ENCODE measurements around the gene TLR8.
A peak's percentile ranks its signal among the peaks of the same experiment; 100 is the strongest.
"Not testable (repeated sequence)": the region's sequence is repeated elsewhere in the genome, so short reads cannot be mapped to it uniquely, and the experiment has no call there.

Gene TLR8

DNA sequence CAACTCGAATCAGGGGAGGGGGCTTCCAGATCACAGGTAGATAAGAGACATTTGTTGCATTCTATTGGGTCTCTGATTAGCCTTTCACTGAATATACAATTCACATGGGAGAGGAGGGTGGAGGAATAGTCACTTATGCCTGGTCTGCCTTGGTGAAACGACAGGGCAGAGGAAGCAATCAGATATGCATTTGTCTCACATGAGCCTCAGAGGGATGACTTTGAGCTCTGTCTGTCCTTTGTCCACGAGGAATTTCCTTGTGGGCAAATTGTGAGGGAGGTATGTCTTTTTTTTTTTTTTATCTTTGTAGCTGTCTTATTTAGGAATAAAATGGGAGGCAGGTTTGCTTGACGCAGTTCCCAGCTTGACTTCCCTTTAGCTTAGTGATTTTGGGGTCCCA, 40.0 kb downstream of the TLR8 start:
- no peak for DNase-seq (ENCODE audit: low read depth, low spot score)

DNA sequence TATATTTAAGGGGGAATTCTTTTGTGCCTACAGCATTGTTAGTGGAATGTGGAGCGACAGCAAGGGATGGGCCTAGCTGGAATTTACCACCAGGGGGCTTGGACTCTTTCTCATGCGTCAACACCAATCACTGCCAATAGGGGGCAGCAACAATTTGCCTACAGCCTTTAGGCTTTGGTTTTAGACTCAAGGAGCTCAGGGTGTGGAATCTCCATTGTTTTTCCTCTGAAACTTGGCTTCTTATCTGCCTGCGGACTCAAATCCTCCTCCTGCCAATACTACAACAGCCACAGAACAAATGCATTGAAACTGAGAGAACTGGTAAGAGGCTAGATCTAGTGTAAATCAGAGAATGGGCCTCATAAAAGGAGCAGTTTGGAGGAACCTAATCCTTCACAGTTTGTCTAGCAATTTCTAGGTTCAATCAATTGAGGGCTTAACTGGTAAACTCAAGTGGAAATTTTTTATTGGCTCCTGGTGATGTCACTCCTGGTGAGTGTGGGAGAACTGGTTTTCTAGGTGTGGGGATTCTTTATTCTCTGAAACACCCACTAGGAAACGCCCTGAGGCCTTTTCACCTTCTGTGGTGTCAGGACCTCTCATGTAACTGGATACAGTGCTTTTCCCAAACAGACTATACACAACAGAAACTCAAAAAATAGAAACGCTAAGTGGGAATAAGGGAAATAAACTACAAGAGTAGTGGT, 40.6 kb downstream of the TLR8 start:
- peak; percentile 91 for DNase-seq (ENCODE audit: low read depth, low spot score)

DNA sequence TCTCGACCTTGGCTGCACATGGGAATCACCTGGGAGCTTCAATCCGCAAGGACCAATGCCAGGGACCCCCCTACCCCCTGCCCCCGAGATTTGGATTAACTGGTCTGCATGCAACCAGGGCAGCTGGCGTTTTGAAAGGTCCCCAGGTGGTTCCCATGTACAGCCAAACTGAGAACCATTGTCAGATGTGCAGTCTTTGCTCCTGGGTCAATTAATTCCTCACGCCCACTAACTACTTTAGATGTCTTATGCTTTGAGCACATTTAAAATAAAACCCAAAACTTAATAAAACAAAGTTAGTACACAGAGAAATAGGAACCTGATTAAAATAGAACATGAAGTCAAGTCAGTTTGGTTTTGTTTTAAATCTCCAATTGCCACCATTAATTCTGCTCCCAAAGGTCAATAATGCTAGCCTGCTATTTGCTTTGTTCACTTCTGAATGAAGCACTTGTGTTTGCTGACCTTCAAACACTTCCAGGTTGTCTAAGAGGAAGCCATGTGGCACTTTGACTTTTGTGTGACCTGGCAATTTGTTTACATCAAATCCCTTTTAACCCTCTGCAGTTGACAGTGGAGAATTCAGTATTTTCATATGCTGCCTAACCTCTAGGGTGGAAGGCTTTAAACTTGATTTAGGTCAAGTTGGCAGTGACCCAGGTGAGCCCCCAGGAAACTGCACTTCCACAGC, 41.3 kb downstream of the TLR8 start:
- DNase-seq (ENCODE audit: low read depth, low spot score): no peak

DNA sequence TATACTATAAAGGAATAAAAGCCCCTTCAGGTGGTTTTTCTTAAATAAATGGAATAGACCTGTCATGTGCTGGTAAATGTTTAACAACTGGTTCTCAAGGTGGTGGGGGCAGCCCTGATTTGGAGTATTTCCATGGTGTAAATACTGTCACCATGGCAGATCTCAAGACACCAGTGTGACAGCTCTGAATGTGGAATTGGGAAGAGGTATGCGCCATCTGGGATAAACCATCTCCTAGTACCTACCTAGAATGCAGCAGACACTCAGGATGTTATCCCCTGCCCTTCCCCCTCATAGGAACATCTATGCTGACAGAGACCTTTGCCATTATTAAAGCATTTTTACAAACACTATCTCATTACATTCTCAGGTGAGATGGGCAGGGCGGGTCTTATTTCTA, 42.1 kb downstream of the TLR8 start:
- no peak for DNase-seq (ENCODE audit: low read depth, low spot score)

DNA sequence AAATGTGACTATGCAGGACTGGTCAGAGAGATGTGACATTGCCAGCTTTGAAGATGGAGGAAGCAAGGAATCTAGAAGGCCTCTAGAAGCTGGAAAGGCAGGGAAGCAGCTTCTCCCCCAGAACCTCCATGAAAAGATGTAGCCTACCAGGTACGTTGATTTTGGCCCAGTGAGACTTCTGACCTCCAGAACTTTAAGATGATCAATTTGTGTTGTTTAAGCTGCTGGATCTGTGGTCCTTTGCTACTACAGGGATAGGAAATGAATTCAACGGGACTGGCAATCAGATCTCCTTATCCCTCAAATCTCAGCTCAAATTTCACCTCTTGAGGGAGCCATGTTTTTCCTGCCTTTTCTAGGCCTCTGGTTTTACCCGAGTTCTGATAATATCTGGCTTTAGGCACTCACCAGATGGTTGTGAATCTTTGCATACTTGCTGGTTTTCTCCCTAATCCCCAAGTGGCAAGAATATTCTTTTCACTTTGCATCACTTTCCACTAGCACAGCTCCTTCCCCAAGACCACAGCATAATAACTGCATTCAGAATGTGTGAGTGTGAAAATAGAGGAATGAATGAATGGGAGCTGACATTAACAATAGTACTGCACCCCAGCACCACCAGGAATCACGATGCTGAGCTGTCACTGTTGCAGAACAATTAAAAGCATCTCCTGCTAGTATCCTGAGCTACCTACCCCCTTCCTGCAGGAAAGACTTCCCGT, 42.9 kb downstream of the TLR8 start:
- peak; percentile 46 for DNase-seq (ENCODE audit: low read depth, low spot score)

DNA sequence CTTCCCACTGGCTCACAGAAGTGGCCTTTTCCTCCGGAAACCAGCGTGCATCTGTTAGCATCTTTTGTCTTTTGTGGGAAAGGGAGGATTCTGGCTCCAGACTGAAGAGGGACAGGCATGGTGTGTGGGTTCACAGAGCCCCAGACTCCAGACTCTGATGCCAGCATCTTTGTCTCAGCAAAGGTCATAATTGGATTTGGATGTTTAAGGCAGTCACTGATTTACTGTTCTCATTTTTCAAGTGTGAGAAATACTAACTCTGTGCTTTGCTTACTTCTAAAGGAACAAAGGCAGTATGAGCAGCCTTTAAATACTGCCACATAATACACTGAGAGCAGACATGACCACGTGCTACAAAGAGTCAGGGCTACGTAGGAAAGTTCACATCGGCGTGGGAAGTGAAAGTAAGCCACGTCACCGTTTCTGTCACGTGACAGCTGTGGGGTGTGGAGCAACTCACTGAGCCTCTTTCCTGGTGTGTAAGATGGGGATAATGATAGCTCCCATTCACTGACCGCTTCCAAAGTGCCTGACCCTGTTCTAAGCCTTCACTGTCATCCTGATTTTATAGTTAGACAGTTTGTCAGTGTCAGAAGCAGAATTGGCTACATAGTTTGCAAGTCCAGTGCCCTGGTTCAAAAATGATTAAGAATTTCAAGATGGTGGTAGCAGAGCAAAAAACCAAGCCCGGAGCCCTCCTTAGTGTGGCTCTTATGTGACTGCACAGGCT, 43.7 kb downstream of the TLR8 start:
- peak; percentile 81 for DNase-seq (ENCODE audit: low read depth, low spot score)

DNA sequence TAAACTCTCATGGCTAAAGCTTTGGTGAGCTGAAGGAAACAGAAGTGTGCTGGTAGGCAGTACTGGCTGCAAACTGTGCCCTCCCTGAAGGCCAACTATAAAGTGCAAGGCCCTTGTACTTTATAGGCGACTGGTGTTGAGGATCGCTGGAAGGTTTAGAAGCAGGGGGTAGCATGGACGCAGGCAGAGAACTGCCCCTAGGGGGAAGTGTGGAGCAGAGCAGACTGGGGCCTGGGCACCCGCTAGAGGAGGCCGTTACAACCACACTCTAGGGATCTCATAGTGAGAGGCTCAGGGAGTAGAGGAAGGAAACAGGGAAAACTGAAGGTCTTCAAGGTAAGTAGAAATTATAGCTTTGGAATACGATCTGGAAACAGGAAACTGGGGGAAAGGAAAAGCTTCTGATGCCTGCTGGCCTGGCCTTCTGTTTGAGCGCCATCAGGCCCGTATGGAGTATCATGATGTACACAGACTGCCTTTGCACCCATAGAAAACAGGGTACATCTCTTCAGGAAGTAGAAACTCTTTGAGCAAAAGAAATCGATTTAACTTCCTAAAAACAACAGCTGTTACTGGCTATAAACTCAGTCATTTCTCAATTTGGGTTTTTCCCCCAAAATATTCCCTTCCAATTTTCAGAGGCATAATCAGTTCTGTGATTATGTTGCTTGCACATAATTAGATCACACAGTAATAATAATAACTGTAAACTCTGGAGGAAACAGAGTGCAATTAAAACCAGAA, 44.6 kb downstream of the TLR8 start:
- DNase-seq (ENCODE audit: low read depth, low spot score): no peak

DNA sequence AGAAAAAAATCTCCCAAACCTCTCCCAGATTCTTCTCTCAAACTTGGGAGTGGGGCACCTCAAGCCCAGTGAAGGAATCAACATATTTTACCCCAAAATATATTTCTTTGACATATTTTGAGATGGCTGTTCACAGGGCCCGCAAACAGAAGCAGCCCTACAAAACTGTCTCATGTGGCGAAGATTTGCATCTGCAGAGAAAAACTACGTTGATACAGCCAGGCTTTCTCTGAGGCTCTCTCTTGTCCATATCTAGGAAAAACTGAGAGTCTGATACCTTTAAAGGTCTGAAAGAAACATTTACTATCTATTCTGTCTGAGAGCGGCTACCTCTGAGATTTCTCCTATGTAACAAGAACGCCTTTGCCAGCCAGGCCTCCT, 45.2 kb downstream of the TLR8 start:
- DNase-seq (ENCODE audit: low read depth, low spot score): no peak

DNA sequence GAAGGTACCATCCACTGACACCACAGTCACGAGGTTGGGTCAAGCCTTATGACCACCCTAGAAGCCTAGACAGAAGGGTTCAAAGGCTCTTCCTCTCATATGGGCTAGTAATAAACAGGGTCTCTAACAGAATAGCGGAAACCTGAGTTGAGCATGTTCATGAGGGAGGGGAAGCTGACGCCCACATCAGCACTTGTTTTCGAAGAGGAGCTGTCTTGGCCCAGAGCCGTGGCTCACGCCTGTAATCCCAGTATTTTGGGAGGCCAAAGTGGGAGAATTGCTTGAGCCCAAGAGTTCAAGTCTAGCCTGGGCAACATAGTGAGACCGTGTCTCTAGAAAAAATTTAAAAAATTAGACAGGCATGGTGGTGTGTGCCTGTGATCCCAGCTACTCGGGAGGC, 47.0 kb downstream of the TLR8 start:
- no peak for DNase-seq (ENCODE audit: low read depth, low spot score)

DNA sequence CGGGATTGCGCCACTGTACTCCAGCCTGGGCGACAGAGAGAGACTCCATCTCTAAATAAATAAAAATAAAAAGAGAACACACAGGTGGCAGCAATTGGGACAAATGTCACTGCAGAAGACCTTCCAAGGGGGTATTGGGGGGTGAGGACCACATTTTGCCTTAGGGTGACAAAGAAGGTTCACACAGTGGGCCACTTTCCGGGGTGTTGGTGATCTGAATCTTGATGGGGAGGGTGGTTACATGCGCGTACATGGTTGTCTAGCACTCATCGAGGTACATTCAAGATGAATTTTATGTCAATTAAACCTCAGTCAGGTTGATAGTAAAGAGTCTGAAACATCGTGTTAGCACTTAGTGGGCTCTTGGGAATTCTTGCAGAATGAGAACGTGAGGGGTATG, 48.0 kb downstream of the TLR8 start:
- no peak for DNase-seq (ENCODE audit: low read depth, low spot score)

DNA sequence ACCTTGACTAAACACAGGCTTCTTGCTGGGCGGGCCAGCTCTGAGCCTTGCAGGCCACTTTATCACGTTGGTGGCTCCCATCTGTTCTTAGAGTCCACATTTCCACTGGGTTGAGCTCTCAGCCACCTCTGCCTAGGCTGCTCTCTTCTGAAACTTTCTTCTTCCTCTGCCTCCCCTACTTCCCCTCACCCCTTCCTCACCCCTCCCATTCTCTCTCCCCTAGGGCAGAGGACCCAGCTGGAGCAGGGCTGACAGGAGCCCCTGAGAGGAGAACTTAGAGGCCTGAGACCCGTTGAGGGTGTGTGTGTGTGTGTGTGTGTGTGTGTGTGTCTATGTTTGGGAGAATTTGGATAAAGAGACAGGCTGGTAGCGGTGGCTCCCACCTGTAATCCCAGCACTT, 48.6 kb downstream of the TLR8 start:
- no peak for DNase-seq (ENCODE audit: low read depth, low spot score)

DNA sequence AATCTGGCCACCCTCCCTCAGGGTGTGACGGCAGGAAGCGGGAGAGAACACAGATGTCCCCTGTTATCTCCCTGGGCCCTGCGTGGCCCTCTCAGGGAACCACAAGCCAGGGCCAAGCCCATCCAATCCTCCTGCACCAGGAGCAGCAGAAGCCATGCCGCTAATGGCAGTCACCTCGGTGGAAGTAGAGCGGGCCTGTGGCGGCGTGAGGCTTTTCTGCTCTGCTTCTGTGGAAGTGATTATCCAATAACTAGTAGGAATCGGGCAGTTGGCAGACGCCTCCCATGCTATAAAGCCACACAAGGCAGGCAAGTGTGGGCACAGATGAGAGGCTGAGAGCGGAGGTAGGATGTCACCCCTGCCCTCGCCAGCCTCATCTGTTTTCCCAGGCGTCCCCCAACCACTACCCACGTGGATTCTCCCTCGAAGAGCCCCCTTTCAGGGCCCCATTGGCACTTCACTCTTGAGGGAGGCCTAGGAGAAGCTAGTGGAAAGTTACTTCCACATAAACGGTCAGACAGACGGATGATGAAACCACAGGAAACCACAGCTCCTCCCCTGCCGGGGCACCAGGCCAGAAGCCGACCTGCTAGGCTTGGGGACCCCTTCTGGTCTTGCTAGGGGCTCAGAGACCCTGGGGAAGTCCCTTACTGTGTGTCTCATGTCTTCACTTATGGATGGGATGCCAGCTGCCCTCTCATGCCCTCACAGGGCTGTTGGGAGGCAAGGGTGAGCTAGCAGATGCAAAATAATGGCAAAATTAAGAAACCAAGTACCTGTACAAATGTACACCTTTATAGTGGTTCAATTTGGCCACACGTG, 49.7 kb downstream of the TLR8 start:
- peak; percentile 78 for DNase-seq (ENCODE audit: low read depth, low spot score)

DNA sequence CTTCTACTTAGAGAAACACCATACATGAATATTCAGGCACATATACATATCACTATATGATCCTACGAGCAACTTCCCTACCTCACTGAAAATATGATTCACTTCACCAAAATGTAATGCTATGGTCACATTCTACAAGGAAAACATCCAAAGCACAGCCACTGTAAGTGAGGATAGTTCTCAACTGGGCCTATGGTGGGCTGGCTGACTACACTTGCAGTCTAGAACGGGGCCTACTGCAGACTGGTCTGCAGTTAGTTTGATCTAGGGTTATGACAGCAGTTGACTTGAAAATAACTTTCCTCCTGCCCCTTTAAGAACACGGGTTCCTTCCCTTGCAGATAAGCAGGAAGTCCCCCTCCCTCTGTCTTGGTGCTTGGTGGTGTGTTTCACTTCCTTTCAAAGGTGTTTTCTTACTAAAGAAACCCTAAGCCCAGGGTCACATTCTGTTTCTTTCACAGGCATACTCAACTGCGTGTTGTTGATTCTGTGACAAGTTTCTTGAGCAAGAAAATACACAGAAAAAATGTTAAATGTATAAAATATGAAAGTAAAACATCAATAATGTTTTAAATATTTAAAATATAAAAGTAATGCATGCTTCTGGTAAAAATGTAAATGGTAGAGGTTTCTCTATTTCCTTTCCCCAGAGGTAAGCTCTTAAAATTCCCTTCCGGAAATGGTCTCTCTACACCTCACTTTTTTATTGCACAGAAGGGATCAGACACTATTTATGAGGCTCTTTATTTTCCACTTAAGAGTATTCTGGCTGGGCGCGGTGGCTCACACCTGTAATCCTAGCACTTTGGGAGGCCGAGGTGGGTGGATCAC, 50.5 kb downstream of the TLR8 start:
- DNase-seq (ENCODE audit: low read depth, low spot score): peak; percentile 46

DNA sequence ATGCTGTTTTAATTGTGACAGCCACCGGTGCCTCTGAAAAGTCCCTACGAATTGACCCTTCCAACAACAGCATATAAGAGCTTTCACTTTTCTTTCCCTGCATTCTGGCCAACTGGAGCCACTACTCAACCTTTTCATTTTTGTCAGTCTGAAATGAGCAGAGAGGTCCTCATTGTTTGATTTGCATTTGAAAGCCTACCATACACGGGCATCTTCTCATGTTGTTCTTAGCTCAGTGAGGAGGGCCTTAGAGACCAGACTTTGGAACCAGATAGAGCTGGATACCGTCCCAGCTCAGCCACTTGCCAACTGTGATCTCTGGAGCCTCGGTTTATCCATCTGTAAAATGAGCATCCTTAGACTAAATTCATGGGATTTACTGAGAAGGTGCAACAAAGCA, 51.6 kb downstream of the TLR8 start:
- no peak for DNase-seq (ENCODE audit: low read depth, low spot score)

DNA sequence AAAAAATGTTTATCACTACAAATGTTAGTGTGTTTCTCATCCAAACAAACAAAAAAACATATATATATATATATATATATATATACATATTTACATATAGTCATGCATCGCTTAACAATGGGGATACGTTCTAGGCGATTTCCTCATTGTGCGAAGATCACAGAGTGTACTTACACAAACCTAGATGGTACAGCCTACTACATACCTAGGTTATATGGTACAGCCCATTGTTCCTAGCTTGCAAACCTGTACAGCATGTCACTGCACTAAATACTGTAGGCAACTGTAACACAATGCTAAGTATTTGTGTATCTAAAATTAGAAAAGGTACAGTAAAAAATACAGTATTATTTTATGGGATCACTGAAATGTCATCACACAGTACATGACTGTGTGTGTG, 52.0 kb downstream of the TLR8 start:
- DNase-seq (ENCODE audit: low read depth, low spot score): no peak

DNA sequence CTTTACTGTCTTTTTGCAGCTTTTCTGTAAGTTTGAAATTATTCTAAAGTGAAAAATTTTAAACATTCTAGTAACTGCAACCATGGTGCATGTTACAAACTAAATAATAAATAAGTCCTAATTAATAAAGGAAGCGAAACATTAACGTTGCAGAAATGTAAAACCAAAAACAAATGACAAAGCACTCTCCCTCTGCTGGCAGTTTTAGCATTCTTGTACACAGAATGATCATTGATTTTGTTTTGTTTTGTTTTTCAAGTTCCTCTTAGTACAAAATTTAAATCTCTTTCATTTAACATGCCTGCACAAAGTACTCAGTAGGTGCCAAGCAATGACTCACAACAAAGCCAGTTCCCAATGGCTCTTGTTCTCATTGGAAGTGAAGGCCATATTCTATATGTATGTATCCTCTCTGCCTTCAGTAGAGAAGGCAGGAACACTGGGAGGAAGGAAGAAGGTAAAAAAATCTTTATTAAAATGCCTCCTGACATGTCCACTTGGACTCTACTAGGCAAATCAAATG, 54.8 kb downstream of the TLR8 start:
- DNase-seq (ENCODE audit: low read depth, low spot score): no peak

DNA sequence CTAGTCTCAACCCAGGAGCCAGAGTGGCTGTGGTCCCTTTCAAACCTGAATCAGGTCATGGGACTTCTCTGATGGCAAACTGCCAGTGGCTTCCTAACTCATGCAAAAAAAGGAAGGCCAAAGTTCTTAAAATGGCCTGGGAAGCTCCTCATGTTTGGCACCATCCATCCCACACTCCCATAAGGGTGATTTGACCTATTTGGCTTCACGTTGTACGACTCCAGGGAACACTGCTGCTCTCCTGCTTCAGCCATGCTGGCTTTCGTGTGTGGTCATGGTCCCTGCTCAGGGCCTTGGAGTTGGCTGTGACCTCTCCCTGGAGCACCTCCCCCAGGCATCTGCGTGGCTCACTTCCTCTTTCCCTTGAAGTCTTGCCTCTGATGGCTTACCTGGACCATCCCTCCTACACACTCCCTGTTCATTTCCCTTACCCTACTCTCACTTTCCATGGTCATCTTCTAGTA, 55.7 kb downstream of the TLR8 start:
- no peak for DNase-seq (ENCODE audit: low read depth, low spot score)

DNA sequence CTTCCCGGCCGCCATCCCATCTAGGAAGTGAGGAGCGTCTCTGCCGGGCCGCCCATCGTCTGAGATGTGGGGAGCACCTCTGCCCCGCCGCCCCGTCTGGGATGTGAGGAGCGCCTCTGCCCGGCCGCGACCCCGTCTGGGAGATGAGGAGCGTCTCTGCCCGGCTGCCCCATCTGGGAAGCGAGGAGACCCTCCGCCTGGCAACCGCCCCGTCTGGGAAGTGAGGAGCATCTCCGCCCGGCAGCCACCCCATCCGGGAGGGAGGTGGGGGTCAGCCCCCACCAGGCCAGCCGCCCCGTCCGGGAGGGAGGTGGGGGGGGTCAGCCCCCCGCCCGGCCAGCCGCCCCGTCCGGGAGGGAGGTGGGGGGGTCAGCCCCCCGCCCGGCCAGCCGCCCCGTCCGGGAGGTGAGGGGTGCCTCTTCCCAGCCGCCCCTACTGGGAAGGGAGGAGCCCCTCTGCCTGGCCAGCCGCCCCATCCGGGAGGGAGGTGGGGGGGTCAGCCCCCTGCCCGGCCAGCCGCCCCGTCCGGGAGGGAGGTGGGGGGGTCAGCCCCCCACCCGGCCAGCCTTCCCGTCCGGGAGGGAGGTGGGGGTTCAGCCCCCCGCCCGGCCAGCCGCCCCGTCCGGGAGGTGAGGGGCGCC, 56.9 kb downstream of the TLR8 start:
- not testable (repeated sequence) for DNase-seq (ENCODE audit: low read depth, low spot score)

All from astrocyte of the hippocampus (primary cell).